Activated naive CD8-positive, alpha-beta T cell (primary cell): Measurements from ENCODE around the gene SH3PXD2A.

Source experiments
- H3K27ac Mint-ChIP-seq: one replicate; pipeline ENCODE4 v1.8.0; 2021; ENCODE audit warnings: mixed read lengths
- H3K27me3 Mint-ChIP-seq: one replicate; pipeline ENCODE4 v1.8.0; 2021; ENCODE audit warnings: mixed read lengths
- H3K36me3 Mint-ChIP-seq: one replicate; pipeline ENCODE4 v1.8.0; 2021; ENCODE audit warnings: mixed read lengths
- H3K4me1 Mint-ChIP-seq: one replicate; pipeline ENCODE4 v1.8.0; 2021; ENCODE audit warnings: low read depth, mixed read lengths
- H3K4me3 Mint-ChIP-seq: one replicate; pipeline ENCODE4 v1.8.0; 2021; ENCODE audit warnings: mild to moderate bottlenecking, mixed read lengths
- H3K9me3 Mint-ChIP-seq: one replicate; pipeline ENCODE4 v1.8.0; 2021; ENCODE audit warnings: low read depth, mixed read lengths

Gene SH3PXD2A

DNA sequence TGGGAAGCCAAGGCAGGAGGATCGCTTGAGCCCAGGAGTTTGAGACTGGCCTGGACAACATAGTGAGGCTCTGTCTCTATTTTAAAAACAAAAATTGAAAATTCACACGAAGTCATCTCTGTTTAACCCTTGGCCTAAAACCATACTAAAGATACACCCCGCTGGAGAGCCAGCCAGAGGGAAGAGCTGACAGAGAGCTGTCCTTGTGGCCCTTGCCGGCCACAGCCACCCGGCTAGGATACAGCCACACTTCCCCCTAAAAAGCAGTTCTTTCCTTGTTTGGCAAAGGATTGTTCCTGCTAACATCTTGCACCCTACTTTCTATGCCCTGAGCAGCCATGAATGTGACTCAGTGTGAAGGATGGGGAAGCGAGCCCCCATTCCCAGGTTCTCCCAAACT is 49.6 kb downstream of the SH3PXD2A start:
- no peaks in the 10 kb centered on the region for H3K36me3 Mint-ChIP-seq
- peaks cover 16% of the 10 kb centered on the region for H3K4me1 Mint-ChIP-seq
- no peaks in the 10 kb centered on the region for H3K9me3 Mint-ChIP-seq
- no peaks in the 10 kb centered on the region for H3K27me3 Mint-ChIP-seq
- no peak overlapping the region for H3K27ac Mint-ChIP-seq
- no peak overlapping the region for H3K4me3 Mint-ChIP-seq

DNA sequence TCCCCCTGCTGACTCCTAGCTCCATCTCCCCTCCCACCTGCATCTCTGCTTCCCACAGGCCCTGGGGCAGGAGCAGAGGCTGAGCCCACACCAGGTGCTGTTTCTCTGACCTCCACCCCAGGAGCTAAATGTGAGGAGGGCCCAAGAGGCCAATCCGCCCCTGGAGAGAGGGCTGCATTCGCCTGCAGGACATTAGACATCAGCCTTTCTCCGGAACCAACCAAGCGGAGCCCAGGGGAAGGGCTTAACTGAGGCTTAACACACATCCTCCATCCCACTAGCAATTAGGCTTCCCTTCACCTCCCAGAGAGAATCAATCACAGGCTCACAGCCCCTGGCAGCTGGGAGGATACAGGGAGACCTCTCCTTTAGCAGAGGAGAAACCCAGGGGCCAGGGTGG is 50.5 kb downstream of the SH3PXD2A start:
- Mint-ChIP-seq H3K4me3 (no peak overlapping the region), H3K36me3 (no peaks in the 10 kb centered on the region), H3K9me3 (no peaks in the 10 kb centered on the region), H3K4me1 (peaks cover 20% of the 10 kb centered on the region), H3K27me3 (no peaks in the 10 kb centered on the region), H3K27ac (no peak overlapping the region)

DNA sequence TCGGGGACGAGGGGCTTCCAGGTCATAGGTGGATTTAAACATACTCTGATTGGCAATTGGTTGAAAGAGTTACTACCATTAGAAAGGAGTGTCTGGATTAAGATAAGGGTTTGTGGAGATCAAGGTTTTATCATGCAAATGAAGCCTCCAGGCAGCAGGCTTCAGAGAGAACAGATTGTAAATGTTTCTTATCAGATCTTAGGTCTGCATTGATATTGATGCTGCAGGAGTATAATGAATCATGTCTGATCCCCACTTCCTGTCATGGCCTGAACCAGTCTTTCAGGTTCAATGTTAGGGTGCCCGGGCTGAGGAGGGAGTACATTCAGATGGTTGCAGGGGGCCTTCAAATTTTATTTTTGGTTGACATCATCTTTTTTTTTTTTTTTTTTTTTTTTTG is 51.4 kb downstream of the SH3PXD2A start:
- H3K9me3 Mint-ChIP-seq: no peaks in the 10 kb centered on the region
- H3K36me3 Mint-ChIP-seq: no peaks in the 10 kb centered on the region
- no peaks in the 10 kb centered on the region for H3K27me3 Mint-ChIP-seq
- H3K4me1 Mint-ChIP-seq: peaks cover 20% of the 10 kb centered on the region
- no peak overlapping the region for H3K27ac Mint-ChIP-seq
- H3K4me3 Mint-ChIP-seq: no peak overlapping the region

DNA sequence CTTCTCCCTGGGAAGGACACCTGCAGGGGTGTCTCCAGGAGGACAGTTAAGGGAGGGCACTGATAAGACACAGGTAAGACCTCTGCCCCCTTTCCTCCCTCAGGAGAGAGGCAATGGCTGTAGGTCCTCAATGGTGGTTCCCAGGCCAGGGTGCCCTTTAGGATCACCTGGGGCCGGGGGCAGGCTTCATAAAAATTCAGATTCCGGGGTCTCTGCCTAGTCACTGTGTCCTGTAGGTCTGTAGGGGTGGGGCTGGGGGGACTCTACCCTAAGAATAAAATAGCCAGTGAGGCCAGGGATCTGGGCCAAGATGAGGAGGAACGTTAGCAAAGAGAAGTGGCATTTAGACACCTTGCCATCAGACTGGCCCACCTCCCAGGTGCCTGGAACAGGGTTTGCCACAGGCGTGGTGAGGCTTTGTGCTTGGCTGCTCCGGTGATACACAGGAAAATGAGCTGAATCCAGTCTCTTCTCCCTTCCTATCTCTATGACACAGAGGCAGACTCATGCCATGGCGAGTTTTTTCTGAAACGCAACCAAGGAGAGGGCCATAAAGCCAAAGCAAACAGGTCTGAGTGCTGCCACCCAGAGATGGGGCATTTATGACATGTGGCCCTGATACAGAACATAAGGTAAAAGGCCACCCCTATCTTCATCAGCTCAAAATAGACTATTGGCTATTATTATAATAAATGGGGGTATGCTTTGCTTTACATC is 52.6 kb downstream of the SH3PXD2A start:
- Mint-ChIP-seq H3K27ac (no peak overlapping the region), H3K9me3 (no peaks in the 10 kb centered on the region), H3K4me3 (no peak overlapping the region), H3K4me1 (peaks cover 20% of the 10 kb centered on the region), H3K36me3 (no peaks in the 10 kb centered on the region), H3K27me3 (no peaks in the 10 kb centered on the region)

DNA sequence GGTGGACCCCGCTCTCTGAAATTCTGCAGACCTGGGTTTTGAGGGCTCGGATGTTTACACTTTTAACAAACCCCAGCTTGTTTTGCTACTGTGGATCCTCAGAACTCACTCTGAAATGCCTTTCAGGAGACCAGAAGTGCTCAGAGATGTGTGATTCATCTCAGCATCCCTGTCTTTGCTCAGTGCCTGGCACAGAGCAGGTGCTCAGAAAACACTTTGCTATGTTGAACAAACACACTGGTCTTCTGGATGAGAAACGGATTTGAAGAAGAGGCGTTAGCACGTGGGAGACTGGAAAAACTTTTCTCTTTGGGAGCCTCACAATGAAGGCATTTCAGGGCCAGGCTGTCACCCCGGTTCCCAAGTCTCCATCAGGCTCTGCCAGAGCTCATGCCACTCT is 53.3 kb downstream of the SH3PXD2A start:
- Mint-ChIP-seq H3K9me3 (no peaks in the 10 kb centered on the region), H3K27ac (no peak overlapping the region), H3K4me3 (no peak overlapping the region), H3K4me1 (peaks cover 20% of the 10 kb centered on the region), H3K36me3 (no peaks in the 10 kb centered on the region), H3K27me3 (no peaks in the 10 kb centered on the region)

DNA sequence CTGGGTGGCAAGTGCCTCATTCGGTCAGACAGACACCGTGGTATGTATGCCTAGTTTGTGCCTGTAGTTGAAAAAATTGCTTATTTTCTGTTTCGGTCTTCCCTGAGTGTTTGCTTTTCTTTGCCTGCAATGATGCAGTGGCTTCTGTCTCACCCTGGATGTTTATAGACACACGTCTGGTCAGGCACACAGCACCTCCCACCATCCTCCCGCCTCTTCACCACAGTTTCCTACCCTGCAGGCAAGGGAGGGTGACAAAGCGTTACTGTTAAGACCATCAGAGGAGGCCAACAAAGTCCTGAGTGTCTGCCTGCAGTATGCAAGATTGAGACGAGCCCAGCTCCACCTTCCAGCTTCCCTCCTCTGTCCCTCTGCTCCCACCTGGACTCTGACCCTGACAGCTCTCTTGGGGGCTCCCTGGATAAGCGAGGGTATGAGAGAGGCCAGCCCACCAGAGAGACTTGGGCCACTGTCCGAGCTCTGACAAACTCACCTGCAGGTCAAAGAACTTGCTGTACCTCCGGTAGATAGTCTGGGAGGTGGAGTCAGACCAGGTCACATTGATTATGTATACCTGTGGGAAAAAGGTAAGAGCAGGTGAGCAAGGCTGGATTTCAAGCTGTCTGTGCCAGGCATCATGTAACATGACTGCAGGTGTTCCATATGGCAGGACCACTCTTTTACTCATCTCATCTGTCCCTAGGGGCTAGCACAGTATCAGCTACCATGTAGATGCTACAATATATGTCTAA is 54.4 kb downstream of the SH3PXD2A start:
- Mint-ChIP-seq H3K9me3 (no peaks in the 10 kb centered on the region), H3K36me3 (no peaks in the 10 kb centered on the region), H3K27ac (peak overlapping the region; percentile 79), H3K4me1 (peaks cover 20% of the 10 kb centered on the region), H3K27me3 (no peaks in the 10 kb centered on the region), H3K4me3 (no peak overlapping the region)

DNA sequence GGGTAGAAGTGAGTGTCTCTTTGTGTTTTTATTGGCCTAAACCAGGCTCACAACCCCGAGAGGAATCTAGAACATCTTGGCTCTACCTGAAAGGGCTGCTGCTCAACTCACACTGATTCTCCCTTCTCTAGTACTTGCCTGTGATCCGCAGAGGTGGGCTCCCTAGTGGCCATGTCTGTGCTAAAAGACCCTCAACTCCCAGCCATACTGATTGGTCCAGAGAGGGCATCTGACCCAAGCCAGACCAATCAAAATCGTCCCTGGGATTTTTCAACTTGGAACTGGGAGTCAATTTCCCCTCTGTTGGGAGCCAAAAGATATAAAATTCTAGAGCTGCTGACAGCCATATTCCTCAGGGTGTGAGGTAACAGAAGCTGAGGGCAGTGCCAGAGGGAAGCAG is 55.3 kb downstream of the SH3PXD2A start:
- Mint-ChIP-seq H3K27ac (no peak overlapping the region), H3K4me3 (no peak overlapping the region)

DNA sequence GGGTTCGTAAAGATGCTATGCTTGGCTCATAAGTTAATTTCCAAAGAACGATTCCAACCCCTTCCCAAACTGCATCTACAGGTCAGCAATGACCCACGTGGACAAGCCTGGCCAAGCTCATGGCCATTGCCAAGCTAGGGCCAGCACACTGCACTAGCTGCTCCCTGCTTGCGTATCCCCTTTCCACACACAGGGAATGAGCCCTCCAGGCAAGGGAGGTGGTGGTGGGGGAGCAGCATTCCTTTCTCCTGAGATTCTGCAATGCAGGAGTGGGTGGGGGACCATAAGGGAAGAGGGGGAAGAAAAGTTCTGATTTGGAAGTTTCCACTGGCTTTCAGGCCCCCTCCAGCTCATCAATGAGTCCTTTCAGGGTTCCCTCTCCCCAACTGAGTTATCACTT is 56.0 kb downstream of the SH3PXD2A start:
- Mint-ChIP-seq H3K27me3 (no peaks in the 10 kb centered on the region), H3K4me3 (no peak overlapping the region), H3K4me1 (peaks cover 18% of the 10 kb centered on the region), H3K36me3 (no peaks in the 10 kb centered on the region), H3K27ac (no peak overlapping the region), H3K9me3 (no peaks in the 10 kb centered on the region)

More for the DNA sequence above, 55.3 kb downstream of the SH3PXD2A start:
- H3K36me3 Mint-ChIP-seq: no peaks in the 10 kb centered on the region
- H3K9me3 Mint-ChIP-seq: no peaks in the 10 kb centered on the region
- H3K27me3 Mint-ChIP-seq: no peaks in the 10 kb centered on the region
- peaks cover 20% of the 10 kb centered on the region for H3K4me1 Mint-ChIP-seq

DNA sequence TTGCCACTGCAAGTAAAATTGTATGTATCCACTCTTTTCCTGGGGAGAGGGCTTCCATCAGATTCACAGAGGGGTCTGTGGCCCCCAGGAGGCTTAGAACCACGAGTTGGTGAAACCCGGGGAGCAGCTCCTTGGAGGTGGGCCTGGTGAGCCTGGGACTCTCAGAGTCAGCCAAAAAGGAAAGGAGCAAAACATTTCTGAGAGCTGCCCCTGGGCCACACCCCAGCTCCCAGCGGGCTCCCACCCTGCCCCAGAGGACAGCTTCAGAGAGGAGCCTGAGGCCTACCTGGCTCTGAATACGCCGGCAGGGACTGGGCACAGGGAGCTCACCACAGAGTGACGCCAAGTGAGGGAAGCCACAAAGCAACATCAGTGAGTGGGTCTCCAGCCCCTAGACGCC is 56.9 kb downstream of the SH3PXD2A start:
- peaks cover 11% of the 10 kb centered on the region for H3K4me1 Mint-ChIP-seq
- H3K27me3 Mint-ChIP-seq: no peaks in the 10 kb centered on the region
- H3K4me3 Mint-ChIP-seq: no peak overlapping the region
- no peaks in the 10 kb centered on the region for H3K9me3 Mint-ChIP-seq
- no peak overlapping the region for H3K27ac Mint-ChIP-seq
- H3K36me3 Mint-ChIP-seq: no peaks in the 10 kb centered on the region

DNA sequence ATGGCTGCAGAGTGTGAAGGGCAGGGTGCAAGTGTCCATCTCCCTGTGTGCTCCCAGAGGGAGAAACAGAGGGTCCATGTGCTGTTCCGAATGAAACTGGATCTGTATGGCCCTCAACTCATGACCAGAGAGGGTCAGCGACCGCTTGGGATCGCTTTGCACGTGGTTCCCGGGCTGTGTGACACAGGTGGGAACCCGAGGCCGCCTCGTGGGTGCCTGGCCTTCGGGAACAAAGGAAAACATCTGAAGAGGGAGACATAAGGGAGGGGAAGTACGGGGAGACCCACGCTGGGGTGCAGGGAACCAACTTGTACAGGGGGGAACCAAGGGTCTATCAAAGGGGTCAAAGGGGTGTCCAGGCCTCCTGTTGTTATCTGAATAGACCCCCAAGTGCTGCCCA is 57.5 kb downstream of the SH3PXD2A start:
- no peak overlapping the region for H3K27ac Mint-ChIP-seq
- no peaks in the 10 kb centered on the region for H3K9me3 Mint-ChIP-seq
- no peak overlapping the region for H3K4me3 Mint-ChIP-seq
- peaks cover 9% of the 10 kb centered on the region for H3K4me1 Mint-ChIP-seq
- no peaks in the 10 kb centered on the region for H3K27me3 Mint-ChIP-seq
- H3K36me3 Mint-ChIP-seq: no peaks in the 10 kb centered on the region

DNA sequence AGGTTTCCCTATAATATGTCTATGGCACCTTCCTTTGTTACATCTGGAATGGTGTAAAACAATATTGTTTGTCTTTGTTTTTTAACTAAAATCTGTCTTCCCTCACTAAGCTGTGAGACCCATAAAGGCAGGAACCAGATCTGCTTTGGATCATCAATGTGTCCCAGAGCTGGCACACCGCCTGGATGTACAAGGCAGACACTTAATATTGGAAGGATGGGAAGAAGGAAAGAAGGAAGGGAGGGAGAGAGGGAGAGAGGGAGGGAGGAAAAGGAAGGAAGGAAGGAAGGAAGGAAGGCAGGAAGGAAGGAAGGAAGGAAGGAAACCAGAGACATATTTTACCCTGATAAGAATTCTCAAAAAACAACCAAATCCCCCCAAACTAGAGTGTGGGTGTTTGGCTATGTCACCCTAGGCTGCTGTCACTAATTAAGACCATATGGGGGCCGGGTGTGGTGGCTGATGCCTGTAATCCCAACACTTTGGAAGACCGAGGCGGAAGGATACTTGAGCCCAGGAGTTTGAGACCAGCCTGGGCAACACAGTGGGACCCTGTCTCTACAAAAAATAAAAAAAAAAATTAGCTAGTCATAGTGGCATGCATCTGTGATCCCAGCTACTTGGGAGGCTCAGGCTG is 59.6 kb downstream of the SH3PXD2A start:
- Mint-ChIP-seq H3K36me3 (no peaks in the 10 kb centered on the region), H3K4me1 (peaks cover 4% of the 10 kb centered on the region), H3K4me3 (no peak overlapping the region), H3K9me3 (no peaks in the 10 kb centered on the region), H3K27me3 (no peaks in the 10 kb centered on the region), H3K27ac (no peak overlapping the region)

DNA sequence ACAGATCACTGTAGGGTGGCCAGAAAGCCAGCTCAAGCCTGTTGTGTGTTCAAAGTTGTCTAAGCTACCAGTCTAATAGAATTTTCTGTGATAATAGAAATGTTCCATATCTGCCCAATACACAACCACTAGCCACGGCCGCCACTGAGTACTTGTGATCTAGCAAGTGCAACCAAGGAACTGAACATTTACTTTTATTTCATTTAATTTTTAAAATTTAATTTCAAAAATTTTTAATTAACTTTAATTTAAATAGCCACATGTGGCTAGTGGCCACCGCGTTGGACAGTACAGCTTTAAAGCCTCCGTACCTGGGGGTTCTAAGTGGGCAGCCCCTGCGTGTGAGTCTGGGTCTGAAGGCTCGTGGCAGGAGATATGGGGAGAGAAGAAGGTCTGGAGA is 60.4 kb downstream of the SH3PXD2A start:
- H3K27ac Mint-ChIP-seq: no peak overlapping the region
- H3K4me3 Mint-ChIP-seq: no peak overlapping the region
- H3K27me3 Mint-ChIP-seq: no peaks in the 10 kb centered on the region
- no peaks in the 10 kb centered on the region for H3K9me3 Mint-ChIP-seq
- no peaks in the 10 kb centered on the region for H3K4me1 Mint-ChIP-seq
- H3K36me3 Mint-ChIP-seq: no peaks in the 10 kb centered on the region

DNA sequence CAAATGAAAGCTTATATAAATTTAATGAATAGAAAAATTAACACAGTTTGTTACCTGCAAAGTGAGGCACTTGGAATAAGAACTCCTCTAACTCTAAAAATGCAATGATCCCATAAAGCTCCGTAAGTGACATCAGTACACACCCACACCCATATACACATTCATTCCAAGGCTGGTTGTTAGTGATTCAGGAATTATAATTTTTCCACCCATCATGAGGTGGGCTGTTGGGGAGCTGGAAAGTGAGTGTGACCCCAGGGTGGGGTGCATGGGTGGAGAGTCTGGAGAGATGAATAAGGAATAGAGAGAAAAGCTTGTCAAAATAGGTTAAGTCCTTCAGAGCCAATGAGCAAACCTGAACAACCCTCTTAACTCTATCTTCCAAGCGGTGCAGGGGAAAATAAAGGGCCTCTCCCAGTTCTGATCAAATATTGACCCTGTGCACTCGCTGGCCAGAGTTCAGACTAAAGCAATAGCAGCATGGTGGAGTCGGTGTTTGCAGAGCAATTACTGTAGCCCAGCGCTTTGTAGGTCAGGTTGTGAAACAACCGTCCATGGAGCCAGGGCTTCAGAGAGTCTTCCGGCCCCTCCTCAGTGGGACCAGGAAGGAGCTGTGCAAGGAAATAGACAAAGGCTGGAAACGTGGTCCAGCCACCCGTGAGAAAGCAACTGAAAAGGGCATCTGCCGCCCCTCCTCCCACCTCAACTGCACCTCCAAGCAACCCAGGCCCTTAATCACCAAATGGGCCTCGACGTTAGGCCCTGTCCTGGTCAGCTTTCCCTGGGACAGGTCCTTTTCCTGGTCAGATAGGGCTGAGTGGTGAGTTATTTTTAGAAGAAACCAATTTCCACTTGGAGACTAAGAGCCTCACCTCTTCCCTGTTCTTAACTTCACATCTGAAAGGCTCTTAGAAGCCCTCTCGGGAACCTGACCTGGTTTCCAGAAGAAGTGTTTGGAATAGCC is 61.2 kb downstream of the SH3PXD2A start:
- H3K27ac Mint-ChIP-seq: no peak overlapping the region
- peaks cover 5% of the 10 kb centered on the region for H3K4me1 Mint-ChIP-seq
- H3K4me3 Mint-ChIP-seq: no peak overlapping the region
- H3K9me3 Mint-ChIP-seq: no peaks in the 10 kb centered on the region
- H3K27me3 Mint-ChIP-seq: no peaks in the 10 kb centered on the region
- no peaks in the 10 kb centered on the region for H3K36me3 Mint-ChIP-seq

DNA sequence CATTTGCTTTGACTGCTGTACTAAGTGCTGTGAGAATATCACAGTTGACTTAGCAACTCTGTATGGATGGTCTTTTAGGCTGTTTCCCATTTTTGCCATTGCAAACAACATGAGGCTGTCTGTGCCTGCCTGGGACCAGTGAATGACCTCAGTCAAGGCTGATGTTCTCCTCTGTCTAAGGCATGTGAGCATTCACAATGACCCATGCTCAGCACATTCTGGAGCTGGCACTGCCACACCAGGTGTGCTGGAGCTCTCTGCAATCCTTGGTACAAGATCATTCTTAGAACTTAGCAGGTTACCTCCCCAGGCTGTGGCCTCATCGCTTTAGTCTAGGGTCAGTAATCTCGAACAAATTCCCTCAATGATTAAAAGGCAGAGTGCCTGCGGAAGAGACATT is 61.9 kb downstream of the SH3PXD2A start:
- no peaks in the 10 kb centered on the region for H3K36me3 Mint-ChIP-seq
- no peaks in the 10 kb centered on the region for H3K27me3 Mint-ChIP-seq
- H3K4me3 Mint-ChIP-seq: no peak overlapping the region
- no peaks in the 10 kb centered on the region for H3K9me3 Mint-ChIP-seq
- H3K27ac Mint-ChIP-seq: no peak overlapping the region
- H3K4me1 Mint-ChIP-seq: peaks cover 6% of the 10 kb centered on the region
